HG03565 (cell line): ENCODE results near the gene ZNF443.
A peak's percentile ranks its signal among the peaks of the same experiment; 100 is the strongest.
"Not testable (repeated sequence)": the region's sequence is repeated elsewhere in the genome, so short reads cannot be mapped to it uniquely, and the experiment has no call there.

Experiments
- ATAC-seq: cut with Tn5 transposase; IDR thresholded peaks from one replicate; pipeline ENCODE4 v1.9.1; 2021; ENCODE audit warnings: mild to moderate bottlenecking, moderate library complexity; ENCODE audit not compliant: unreplicated experiment

Gene ZNF443

GRCh38 chr19:12425236-12425887 is 15.5 kb downstream of the ZNF443 start:
- no peak for ATAC-seq

DNA sequence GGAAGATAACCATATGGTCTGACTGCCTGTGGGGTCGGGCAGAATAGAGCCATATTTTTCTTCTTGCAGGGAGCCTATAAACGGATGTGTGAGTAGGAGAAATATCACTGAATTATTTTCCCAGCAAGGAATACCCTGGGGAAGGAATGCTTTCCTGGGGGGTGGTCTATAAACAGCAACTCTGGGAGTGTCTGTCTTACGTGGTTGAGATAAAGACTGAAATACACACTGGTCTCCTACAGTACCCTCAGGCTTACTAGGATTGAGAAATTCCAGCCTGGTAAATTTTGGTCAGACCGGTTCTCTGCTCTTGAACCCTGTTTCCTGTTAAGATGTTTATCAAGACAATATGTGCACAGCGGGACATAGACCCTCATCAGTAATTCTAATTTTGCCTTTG is 23.5 kb downstream of the ZNF443 start:
- ATAC-seq: not testable (repeated sequence)

GRCh38 chr19:12411893-12412292 is 28.9 kb downstream of the ZNF443 start:
- ATAC-seq: no peak

DNA sequence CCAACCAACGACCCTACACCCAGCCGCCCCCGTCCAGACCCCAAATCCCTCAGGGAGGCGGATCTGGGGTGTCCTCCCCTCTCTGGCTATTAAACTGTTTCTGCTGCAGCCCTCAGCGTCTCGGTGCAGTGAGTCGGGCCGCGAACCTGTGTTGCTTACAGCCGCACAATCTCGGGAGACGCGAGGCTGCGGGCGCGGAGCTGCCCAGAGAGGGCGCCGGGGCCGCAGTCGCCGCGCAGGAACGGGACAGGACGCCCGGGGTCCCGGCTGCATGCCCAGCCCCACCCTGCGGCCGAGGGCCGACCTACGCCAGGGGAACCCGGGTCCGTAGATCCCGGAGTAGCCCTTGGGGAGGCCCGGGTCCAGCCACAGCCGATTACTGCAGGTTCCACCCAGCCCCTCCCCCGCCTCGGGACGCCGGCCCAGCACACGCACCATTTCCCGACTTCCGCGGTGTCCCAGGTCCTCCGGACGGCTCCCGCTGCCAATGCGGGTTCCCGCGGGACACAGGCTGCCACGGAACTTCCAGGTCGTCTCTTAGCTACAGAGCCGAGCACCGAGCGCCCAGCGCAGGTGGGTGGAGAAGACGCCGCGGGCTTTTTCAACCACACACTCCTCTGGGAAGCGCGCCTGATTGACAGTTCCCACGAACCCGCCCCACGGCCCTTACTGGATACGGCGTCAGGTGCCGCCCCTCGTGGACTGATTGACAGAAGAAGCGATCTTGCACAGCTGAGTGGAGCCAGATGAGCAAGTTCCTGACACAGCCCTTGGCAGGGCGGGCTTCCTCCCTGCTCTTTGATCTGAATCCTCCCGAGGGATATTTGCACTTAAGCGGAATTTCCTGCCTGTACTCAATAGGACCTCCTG is 40.0 kb downstream of the ZNF443 start, which contains the start of gene ZNF799:
TSS of gene ZNF799 (minus strand) at position 639 of the 870 bp plus-strand sequence. CDS start at position 438, 201 bp downstream.
- ATAC-seq: peak; percentile 88

DNA sequence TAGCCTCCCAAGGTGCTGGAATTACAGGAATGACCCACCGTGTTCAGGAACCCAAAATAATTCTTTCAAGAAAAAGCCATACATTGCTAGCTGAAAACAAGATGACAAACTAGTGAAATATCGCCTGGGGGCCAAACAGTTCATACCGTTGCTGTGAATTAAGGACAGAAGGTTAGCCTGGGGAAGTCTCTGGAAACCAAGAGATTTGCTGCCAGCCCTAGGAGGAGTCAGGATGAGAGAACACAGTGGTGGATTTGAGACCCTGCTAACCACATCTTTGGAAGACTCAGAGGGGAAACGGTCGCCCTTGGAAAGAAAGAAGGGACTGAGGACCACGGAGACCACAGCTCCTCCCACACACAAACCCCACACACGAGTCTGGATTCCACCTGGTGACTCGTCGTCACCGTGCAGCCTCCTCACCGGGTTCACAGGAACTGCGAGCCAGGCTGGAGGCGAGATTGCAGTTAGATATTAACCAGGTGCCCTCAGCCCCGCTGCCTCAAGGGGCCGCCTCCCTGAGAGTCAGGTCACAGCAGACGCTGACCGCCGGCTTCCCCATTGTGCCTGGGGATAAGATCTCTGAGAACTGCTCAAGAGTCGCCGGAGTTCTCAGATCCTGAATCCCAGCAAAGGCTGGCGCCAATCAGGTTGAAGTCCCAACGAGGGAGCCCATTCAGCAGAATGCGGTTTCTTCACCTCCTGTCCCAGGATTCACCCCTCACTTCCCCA is 40.8 kb downstream of the ZNF443 start:
- ATAC-seq: not testable (repeated sequence)

DNA sequence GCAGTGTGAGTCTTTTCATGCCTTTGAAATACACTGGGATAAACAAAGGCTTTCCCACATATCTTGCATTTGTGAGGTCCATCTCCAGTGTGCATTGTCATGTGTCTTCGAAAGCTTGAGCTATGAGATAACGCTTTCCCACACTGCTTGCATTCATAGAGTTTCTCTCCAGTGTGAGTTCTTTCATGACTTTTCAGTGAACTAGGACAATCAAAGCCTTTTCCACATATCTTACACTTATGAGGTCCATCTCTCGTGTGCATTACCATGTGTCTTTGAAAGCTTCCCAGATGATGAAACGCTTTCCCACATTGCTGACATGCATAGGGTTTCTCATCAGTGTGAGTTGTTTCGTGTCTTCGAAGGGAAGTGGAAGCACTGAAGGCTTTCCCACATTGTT is 49.7 kb downstream of the ZNF443 start:
- ATAC-seq: not testable (repeated sequence)

DNA sequence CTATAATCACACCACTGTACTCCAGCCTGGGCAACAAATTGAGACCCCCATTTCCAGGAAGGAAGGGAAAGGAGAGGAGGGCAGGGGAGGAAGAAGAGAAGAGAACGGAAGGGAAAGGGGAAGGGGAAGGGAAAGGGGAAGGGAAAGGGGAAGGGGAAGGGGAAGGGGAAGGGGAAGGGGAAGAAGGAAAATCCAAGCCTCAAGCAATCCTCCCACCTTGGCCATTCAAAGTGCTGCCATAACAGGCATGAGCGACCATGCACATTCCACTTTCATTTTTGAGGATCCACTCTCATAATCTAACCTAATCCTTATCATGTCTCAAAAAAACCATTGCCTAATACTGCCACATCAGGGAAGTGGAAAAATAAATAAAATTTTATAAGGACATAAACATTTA is 54.5 kb downstream of the ZNF443 start:
- ATAC-seq: not testable (repeated sequence)

DNA sequence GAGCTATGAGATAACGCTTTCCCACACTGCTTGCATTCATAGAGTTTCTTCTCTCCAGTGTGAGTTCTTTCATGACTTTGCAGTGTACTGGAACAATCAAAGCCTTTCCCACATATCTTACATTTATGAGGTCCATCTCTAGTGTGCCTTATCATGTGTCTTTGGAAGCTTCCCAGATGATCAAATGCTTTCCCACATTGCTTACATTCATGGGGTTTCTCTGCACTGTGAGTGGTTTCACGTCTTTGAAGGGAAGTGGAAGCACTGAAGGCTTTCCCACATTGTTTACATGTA is 60.4 kb downstream of the ZNF443 start:
- no peak for ATAC-seq

DNA sequence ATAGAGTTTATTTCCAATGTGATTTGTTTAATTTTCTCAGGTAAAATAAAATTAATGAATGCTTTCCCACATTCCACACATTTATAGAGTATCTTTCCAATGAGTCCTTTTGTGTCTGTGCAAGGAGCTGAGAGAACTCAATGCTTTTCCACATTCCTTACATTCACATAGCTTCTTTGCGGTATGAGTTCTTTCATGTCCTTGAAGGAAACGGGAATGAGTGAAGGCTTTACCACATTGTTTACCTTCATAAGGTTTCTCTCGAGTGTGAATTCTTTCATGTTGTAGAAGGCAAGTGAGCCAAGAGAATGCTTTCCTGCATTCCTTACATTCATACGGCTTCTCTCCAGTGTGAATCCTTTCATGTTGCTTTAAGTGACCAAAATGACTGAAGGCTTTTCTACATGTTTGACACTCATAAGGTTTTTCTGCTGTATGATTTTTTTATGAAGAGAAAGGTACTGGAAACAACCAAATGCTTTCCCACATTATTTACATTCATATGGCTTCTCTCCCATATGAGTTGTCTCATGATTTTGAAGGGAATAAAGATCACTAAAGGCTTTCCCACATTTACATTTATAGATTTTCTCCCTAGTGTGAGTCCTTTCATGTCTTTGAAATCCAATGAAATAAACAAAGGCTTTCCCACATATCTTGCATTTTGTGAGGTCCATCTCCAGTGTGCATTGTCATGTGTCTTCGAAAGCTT is 60.9 kb downstream of the ZNF443 start:
- ATAC-seq: no peak
